Adipocyte (in vitro differentiated cells): Measurements from ENCODE around the gene GMNN.
"Not testable (repeated sequence)": the region's sequence is repeated elsewhere in the genome, so short reads cannot be mapped to it uniquely, and the experiment has no call there.

Experiments
- DNase-seq: peaks from one replicate; pipeline ENCODE4 v3.0.0-alpha.2; 2015; ENCODE audit warnings: low read depth
- H3K27me3 ChIP-seq: replicated peaks from 2 replicates; pipeline ENCODE4 v1.7.0; 2013; ENCODE audit warnings: mild to moderate bottlenecking, low read length, moderate library complexity; ENCODE audit not compliant: control insufficient read depth, insufficient read depth
- H3K36me3 ChIP-seq: 2 replicates; pipeline ENCODE4 v1.7.0; 2013; ENCODE audit warnings: low read length, mild to moderate bottlenecking, moderate library complexity; ENCODE audit not compliant: control insufficient read depth, insufficient read depth, severe bottlenecking
- H3K4me1 ChIP-seq: 2 replicates; pipeline ENCODE4 v1.7.0; 2013; ENCODE audit warnings: mild to moderate bottlenecking, low read length, moderate library complexity; ENCODE audit not compliant: control insufficient read depth, insufficient read depth
- H3K4me3 ChIP-seq: 2 replicates; pipeline ENCODE4 v1.7.0; 2013; ENCODE audit warnings: mild to moderate bottlenecking, low read length, moderate library complexity
- H3K9ac ChIP-seq: 2 replicates; pipeline ENCODE4 v1.7.0; 2013; ENCODE audit warnings: mild to moderate bottlenecking, low read length, moderate library complexity
- H3K9me3 ChIP-seq: 2 replicates; pipeline ENCODE4 v1.7.0; 2013; ENCODE audit warnings: mild to moderate bottlenecking, low read length, moderate library complexity; ENCODE audit not compliant: control insufficient read depth

Gene GMNN

DNA sequence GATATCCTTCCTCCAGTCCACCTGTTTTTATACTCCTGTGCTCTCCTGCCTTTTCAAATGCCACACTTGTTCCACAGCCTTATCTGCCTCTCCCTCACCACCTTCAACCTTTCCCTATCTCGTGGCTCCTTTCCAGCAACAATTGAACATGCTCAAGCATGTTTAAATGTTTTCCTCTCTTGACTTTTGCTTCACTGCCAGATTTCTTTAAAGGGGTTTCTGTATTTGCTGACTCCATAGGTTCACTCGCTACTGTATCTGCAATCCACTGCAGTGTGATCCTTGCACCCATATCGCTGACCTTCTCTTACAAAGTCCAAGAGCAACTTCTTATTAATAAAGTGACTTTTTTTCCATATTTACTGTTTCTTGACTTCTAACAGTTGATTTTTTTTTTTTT lies 11.2 kb upstream of the GMNN start:
- no peak for DNase-seq
- Histone ChIP-seq H3K9ac (no peak overlapping the region), H3K36me3 (no peaks in the 10 kb centered on the region), H3K9me3 (no peaks in the 10 kb centered on the region), H3K4me1 (no peaks in the 10 kb centered on the region), H3K4me3 (no peak overlapping the region), H3K27me3 (no peaks in the 10 kb centered on the region)

DNA sequence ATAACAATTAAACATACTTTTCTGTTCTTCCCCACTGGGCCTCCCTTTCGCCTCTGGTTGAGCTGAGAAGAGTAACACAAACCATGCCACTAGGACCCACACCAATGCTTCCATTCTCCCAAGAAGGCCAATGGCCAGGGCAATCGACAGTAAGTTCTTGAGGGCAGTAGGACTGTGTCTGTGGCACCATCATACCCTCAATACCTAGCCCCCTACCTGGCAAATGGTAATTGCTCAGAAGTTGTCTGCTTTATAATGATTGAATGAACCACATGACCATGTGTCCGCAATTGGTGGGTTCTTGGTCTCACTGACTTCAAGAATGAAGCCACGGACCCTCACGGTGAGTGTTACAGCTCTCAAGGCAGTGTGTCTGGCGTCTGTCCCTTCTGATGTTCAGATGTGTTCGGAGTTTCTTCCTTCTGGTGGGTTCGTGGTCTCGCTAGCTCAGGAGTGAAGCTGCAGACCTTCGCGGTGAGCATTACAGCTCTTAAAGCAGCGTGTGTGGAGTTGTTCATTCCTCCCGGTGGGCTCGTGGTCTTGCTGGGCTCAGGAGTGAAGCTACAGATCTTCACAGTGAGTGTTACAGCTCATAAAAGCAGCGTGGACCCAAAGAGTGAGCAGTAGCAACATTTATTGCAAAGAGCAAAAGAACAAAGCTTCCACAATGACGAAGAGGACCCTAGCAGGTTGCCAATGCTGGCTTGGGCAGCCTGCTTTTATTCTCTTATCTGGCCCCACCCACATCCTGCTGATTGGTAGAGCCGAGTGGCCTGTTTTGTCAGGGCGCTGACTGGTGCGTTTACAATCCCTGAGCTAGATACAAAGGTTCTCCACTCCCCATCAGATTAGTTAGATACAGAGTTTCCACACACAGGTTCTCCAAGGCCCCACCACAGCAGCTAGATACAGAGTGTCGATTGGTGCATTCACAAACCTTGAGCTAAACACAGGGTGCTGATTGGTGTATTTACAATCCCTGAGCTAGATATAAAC lies 9.6 kb upstream of the GMNN start:
- H3K27me3 ChIP-seq, H3K4me1 ChIP-seq, H3K36me3 ChIP-seq, H3K9me3 ChIP-seq, H3K4me3 ChIP-seq, DNase-seq, H3K9ac ChIP-seq: not testable (repeated sequence)

GRCh38 chr6:24765968-24766367 lies 8.8 kb upstream of the GMNN start:
- not testable (repeated sequence) for H3K27me3 ChIP-seq, H3K36me3 ChIP-seq, DNase-seq, H3K4me1 ChIP-seq, H3K4me3 ChIP-seq, H3K9me3 ChIP-seq, H3K9ac ChIP-seq

GRCh38 chr6:24766680-24767462 lies 7.9 kb upstream of the GMNN start:
- Histone ChIP-seq H3K36me3 (no peaks in the 10 kb centered on the region), H3K4me3 (no peak overlapping the region), H3K9ac (no peak overlapping the region), H3K27me3 (no peaks in the 10 kb centered on the region), H3K4me1 (no peaks in the 10 kb centered on the region), H3K9me3 (no peaks in the 10 kb centered on the region)
- DNase-seq: peak; percentile 72

DNA sequence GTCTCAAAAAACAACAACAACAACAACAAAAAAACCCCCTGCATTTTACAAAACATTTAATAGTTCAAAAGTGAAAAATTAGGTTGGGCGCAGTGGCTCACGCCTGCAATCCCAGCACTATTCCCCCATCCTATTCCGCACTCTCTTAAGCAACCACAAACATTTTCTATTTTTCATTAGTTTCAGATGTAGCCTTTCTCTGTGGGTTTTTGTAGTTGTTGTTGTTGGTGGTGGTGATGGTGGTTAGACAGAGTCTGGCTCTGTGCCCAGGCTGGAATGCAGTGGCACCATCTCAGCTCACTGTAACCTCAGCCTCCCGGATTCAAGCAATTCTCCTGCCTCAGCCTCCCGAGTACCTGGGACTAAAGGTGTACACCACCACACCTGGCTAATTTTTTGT lies 6.4 kb upstream of the GMNN start:
- Histone ChIP-seq H3K27me3 (no peaks in the 10 kb centered on the region), H3K4me1 (no peaks in the 10 kb centered on the region), H3K36me3 (no peaks in the 10 kb centered on the region), H3K4me3 (no peak overlapping the region), H3K9me3 (no peaks in the 10 kb centered on the region), H3K9ac (no peak overlapping the region)
- DNase-seq: no peak

DNA sequence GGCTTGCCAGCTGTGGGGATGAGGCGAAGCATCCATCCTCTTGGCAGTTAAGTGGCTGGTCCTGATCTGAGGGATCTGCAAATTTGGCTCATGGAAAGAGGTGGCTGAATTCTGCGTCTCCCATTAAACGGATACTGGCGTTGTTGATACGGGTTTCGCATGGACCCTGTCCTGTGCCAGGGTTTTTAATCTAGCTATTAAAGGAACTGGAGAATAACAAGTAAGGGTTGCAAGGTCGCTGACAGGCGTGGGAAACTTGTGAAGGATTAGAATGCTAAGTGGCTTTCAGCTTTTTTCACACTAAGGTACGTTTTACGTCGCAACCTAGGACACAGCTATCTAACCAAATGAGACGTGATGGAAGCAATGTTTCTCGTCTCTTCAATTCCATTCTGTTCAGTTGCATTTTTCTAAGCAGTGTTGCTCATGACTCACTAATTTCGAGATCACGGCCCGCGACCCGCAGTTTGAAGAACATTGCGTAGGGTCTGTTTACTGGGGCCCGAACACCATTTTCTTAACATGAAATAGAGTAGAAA lies 852 bp downstream of the GMNN start:
- Histone ChIP-seq H3K27me3 (no peaks in the 10 kb centered on the region), H3K36me3 (no peaks in the 10 kb centered on the region), H3K9ac (peak overlapping the region; percentile 96), H3K4me3 (peak overlapping the region; percentile 100), H3K9me3 (no peaks in the 10 kb centered on the region), H3K4me1 (peaks cover 30% of the 10 kb centered on the region)
- peak; percentile 78 for DNase-seq

DNA sequence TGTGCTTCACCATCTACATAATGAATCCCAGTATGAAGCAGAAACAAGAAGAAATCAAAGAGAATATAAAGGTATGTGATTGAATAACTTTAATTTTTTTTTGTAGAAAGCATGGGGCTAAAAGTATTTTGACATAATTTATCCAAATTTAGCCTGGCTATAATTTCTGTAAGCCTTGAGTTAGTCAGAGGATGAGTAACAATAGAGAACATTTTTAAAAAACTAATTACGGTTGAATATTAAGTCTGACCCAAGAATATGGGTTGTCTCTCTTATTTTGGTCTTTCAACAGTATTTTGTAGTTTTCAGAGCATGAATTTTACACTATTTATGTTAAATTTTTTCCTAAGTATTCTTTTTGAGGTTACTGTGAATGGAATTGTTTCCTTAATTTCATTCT lies 2.5 kb downstream of the GMNN start:
- no peak overlapping the region for H3K9ac ChIP-seq
- DNase-seq: peak; percentile 26
- no peak overlapping the region for H3K4me3 ChIP-seq
- H3K4me1 ChIP-seq: peaks cover 30% of the 10 kb centered on the region
- H3K9me3 ChIP-seq: no peaks in the 10 kb centered on the region
- H3K36me3 ChIP-seq: peaks cover 7% of the 10 kb centered on the region
- H3K27me3 ChIP-seq: no peaks in the 10 kb centered on the region

DNA sequence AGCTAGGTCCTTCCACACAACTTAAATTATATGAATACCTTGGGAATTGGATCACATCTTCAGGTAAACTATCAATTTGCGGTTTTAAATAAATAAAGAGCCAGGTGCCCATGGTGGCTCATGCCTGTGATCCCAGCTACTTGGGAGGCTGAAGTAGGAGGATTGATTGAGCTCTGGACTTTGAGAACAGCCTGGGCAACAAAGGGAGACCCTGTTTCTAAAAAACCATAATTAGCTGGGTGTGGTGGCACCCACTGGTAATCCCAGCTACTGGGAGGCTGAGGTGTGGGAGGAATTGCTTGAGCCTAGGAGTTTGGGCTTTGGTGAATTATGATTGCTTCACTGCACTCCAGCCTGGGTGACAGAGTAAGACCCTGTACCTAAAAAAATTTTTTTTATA lies 3.4 kb downstream of the GMNN start:
- Histone ChIP-seq H3K36me3 (peaks cover 11% of the 10 kb centered on the region), H3K27me3 (no peaks in the 10 kb centered on the region), H3K9me3 (no peaks in the 10 kb centered on the region), H3K4me1 (peaks cover 30% of the 10 kb centered on the region), H3K4me3 (no peak overlapping the region), H3K9ac (no peak overlapping the region)
- DNase-seq: no peak

- Histone ChIP-seq H3K4me1 (peaks cover 30% of the 10 kb centered on the region), H3K9ac (no peak overlapping the region), H3K27me3 (no peaks in the 10 kb centered on the region), H3K4me3 (no peak overlapping the region), H3K36me3 (peaks cover 11% of the 10 kb centered on the region), H3K9me3 (no peaks in the 10 kb centered on the region)
- no peak for DNase-seq
Measured at GRCh38 chr6:24778878-24779277, 4.1 kb downstream of the GMNN start.

- Histone ChIP-seq H3K4me3 (no peak overlapping the region), H3K4me1 (peaks cover 30% of the 10 kb centered on the region), H3K27me3 (no peaks in the 10 kb centered on the region), H3K9me3 (no peaks in the 10 kb centered on the region), H3K9ac (no peak overlapping the region), H3K36me3 (peaks cover 18% of the 10 kb centered on the region)
- DNase-seq: no peak
Measured at GRCh38 chr6:24779416-24780016, 4.8 kb downstream of the GMNN start.

- Histone ChIP-seq H3K9ac (no peak overlapping the region), H3K4me3 (no peak overlapping the region), H3K9me3 (no peaks in the 10 kb centered on the region), H3K27me3 (no peaks in the 10 kb centered on the region), H3K36me3 (peaks cover 25% of the 10 kb centered on the region), H3K4me1 (peaks cover 30% of the 10 kb centered on the region)
- peak; percentile 36 for DNase-seq
Measured at GRCh38 chr6:24780206-24780605, 5.5 kb downstream of the GMNN start.
